Thyroid gland (tissue), 4 donors: ENCODE measurements around the gene MID1.

Experiments used
- POLR2A ChIP-seq, 2 donors: fragments of 450-650 bp; IDR thresholded peaks; one replicate each; pipeline ENCODE4 v1.6.1; 2017; ENCODE audit warnings: antibody characterized with exemption in 2 of 2, mild to moderate bottlenecking in 2 of 2, moderate library complexity in 1 of 2
- TF ChIP-seq, protein P1 (sequence below), 6 experiments: fragments of 200-600 bp in 3 of 6; fragments of 450-650 bp in 3 of 6; sonication (generic) in 3 of 6; IDR thresholded peaks; one replicate each; pipeline ENCODE4 v1.5.1; 2016 to 2019; ENCODE audit warnings: antibody characterized with exemption in 6 of 6, mild to moderate bottlenecking in 2 of 6, inconsistent platforms in 1 of 6, moderate library complexity in 1 of 6

DNA sequence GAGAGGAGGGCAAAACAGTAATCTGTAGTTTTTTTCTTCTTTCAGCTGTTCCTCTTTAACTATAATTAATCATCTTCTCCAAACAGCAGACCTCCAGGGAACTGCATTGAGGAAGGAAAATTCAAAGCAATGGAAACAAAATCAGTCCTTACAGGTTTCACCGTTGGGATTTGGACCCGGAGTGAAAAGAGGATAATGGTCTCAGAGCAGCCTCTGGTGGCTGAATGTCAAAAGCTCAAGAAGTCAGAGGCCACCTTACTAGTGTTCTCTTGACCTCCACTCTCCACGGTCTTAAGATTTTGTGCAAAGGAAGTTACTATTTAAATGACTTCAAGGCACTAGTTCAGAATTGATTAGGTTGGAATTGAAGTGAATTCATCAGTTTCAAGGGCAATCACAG is 16.0 kb upstream of the MID1 start:
- TF ChIP-seq, protein P1, sequence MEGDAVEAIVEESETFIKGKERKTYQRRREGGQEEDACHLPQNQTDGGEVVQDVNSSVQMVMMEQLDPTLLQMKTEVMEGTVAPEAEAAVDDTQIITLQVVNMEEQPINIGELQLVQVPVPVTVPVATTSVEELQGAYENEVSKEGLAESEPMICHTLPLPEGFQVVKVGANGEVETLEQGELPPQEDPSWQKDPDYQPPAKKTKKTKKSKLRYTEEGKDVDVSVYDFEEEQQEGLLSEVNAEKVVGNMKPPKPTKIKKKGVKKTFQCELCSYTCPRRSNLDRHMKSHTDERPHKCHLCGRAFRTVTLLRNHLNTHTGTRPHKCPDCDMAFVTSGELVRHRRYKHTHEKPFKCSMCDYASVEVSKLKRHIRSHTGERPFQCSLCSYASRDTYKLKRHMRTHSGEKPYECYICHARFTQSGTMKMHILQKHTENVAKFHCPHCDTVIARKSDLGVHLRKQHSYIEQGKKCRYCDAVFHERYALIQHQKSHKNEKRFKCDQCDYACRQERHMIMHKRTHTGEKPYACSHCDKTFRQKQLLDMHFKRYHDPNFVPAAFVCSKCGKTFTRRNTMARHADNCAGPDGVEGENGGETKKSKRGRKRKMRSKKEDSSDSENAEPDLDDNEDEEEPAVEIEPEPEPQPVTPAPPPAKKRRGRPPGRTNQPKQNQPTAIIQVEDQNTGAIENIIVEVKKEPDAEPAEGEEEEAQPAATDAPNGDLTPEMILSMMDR (IDR thresholded peaks at IDR 0.05), result peak in 4 of 6 experiments; percentile 49 to 71 (median 63)
- no peak for TF ChIP-seq POLR2A (IDR thresholded peaks at IDR 0.05)
